Sciatic nerve (tissue), 2 donors: ENCODE results near the gene ANP32B. TPM values are rescaled to one million over a fixed set of nuclear protein-coding genes. Genes with fewer than 3 reads are reported as not detected.
A peak's percentile ranks its signal among the peaks of the same experiment; 100 is the strongest.
"Not testable (repeated sequence)": the region's sequence is repeated elsewhere in the genome, so short reads cannot be mapped to it uniquely, and the experiment has no call there.

ENCODE experiments used
- ATAC-seq: fragments of 200-7000 bp; cut with Tn5 transposase; one replicate; pipeline ENCODE4 v1.9.1; 2020; ENCODE audit warnings: mild to moderate bottlenecking, moderate library complexity
- DNase-seq: peaks from one replicate; pipeline ENCODE4 v3.0.0-alpha.2; 2020; ENCODE audit warnings: low spot score
- intact Hi-C: fragments of 100-400 bp; cut with DNase I; formaldehyde crosslinking; loops from one replicate; pipeline ENCODE4 v1.14.2; 2022
- total RNA-seq: library from RNA; stranded (reverse); fragmentation: NEBNext Ultra II Directional; extraction: Animal tissue kit (Norgen Biotek cat#: 25700); gene quantifications from one replicate; pipeline ENCODE4 v1.2.1, GENCODE V29; 2021
- donor health status: DM: no; HTN: no; CAD: no.
- donor health status: DM: no; HTN: no; CAD: no.

ANP32B gene
- total RNA-seq, 1 donor from 2014 or later, result 145 TPM

DNA sequence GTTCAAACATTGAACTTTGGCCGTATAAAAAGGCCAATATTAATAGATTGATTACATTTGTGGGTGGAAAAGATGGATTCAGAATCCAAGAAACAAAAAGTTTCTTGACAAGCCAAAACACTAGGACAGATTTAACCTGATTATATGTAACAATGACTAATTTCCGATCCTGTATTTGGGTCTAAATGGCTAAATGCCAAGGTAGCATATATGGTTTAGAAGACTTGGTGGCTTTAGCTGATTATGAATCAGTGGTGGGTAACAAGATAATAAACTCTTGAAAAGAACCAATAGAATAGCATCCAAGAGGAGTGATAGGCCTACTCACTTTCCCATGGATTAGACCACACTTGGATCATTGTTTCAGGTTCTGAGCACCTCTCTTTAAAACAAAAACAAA, 21.8 kb upstream of the ANP32B start:
- intact Hi-C loops, result no loop called here
- ATAC-seq, result no peak
- no peak for DNase-seq

DNA sequence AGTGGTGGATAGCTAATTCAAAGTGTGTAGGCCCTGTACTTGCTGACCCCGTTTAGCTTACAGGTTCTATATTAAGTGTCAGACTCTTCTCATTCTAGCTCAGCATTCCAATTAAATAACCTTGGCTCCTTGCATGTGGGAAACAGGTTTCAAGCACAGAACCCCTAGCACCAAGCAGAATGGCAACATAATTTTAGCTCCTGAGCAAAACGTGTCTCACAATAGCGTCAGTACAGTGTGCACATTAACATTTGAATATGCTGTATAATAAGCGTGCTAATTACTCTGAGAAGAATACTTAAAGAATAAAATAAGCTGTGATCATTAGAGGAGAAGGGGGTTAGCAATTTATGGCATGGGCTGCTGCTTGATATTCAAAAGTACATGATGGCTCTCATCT, 21.0 kb upstream of the ANP32B start:
- no peak for DNase-seq
- no peak for ATAC-seq
- intact Hi-C loops, result no loop called here

DNA sequence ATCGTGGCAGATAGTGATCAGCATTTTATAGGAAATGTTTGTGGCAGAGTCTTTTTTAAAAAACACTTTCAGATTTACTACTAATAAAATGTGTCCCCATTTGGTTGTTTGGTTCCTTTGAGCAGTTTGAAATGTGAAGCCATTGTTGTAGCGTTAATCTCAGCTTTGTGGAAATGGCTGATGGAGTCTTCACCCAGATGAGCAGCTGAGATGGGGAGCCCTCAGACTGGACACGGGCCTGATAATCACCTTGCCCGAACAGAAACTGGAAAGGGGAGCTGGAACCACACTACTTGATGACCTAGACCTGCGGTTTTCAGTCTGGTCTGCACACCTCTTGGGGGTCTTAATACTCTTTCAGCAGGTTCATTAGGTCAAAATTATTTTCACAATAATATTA, 20.6 kb upstream of the ANP32B start:
- DNase-seq (no peak), ATAC-seq (no peak)
- intact Hi-C loops, result no loop called here

DNA sequence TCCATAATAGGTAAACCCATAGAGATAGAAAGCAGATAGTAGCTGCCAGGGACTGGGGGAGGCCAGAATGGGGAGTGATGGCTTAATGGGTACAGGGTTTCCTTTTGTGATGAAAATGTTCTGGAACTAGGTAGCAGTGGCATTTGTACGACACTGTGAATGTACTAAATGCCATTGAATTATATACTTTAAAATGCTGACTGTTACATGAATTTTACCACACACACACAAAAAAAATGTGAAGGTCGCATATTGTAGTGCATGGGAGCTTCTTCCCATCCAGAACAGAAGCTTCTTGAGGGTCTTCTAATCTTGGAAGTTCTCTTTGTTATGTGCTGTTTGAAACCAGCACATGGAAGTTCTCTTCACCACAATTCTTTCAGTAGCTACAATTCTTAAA, 19.9 kb upstream of the ANP32B start:
- intact Hi-C loops, result no loop called here
- no peak for ATAC-seq
- no peak for DNase-seq

DNA sequence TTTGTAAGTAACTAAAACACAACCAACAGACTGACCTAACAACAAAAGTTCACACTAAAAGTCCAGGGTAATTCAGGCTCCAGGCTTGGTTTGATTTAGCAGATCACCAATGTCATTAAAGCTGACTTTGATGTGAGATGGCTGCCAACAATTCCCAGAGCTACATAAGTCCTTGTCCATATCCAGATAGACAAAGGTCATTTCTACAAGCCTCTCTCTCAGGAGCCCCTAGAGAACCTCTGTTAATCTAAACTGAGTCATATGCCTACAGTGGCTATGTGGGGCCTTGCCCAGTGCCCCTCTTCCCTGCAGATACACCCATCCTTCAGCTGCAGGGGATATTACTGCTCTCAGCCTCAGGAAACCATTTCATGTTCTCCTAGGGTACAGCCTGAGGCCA, 18.2 kb upstream of the ANP32B start:
- no peak for ATAC-seq
- intact Hi-C loops, result no loop called here
- DNase-seq, result no peak

DNA sequence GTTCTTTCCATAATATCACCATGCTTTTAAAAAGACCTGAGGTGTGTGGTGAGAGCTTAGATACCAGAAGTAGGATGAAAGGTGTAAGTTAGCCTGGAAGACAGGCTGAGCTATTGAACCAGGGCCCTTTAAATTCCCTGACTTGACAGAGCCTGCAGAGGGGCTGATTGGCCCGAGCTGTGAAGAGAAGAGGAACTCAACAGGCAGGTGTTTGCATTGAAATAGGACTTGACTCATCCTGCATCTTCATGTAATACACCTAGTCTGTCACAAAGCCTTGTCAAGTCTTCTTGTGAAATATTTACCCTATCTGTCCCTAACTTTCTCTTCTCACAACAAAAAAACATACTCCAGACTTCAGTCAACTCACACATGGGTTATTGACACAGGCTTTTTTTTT, 16.6 kb upstream of the ANP32B start:
- intact Hi-C loops, result no loop called here
- no peak for DNase-seq
- ATAC-seq, result no peak

DNA sequence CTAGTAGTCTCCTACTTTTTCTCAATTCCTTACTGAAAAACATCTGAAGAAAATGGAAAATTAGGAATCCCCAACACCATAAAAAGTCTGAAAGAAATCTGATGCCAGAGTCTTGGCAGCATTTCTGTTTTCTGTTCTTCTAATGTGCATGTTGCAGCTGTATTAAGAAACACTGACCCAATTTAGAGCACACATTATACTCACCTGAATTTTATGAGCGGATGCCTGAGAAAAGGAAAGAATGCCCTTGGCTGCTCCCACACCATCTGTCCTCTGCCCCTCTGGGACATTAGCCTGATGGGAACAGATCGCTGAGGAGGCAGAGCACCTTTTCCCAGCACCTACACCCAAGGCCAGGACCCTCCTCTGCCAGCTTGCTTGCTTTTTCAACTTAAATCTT, 14.1 kb upstream of the ANP32B start:
- no peak for ATAC-seq
- DNase-seq, result no peak
- intact Hi-C loops, result no loop called here

DNA sequence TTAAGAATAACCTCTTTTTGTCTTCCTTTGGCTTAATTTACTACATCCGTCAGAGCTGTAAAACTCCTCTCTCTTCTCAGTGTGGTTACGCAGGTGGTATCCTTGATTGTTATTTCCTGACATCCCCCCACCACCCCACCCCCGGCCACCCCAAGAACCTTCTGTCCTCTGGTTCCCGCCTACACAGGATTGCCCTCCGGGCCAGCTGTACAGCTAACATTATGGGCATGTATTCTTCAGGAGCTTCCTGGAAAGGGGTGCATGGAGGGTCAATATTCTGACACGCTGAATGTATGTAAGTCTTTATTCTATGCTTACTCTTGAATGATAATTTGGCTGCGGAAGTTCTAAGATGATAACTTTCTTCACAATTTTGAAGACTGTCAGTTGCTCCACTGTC, 13.0 kb upstream of the ANP32B start:
- no peak for DNase-seq
- no peak for ATAC-seq
- intact Hi-C loops, result no loop called here

DNA sequence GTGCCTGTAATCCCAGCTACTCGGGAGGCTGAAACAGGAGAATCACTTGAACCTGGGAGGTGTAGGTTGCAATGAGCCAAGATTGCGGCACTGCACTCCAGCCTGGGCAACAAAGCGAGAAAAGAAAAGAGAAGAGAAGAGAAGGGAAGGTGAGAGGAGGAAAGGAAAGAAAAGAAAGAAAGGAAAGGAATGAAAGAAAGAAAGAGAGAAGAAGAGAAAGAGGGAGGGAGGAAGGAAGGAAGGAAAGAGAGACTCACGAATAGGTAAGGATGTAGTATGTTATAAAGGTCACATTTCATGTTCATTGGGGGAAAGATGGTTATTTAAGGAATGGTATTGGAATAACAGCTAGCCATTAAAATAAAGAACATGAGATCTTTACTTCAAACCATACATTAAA, 10.4 kb upstream of the ANP32B start:
- intact Hi-C loops, result no loop called here

DNA sequence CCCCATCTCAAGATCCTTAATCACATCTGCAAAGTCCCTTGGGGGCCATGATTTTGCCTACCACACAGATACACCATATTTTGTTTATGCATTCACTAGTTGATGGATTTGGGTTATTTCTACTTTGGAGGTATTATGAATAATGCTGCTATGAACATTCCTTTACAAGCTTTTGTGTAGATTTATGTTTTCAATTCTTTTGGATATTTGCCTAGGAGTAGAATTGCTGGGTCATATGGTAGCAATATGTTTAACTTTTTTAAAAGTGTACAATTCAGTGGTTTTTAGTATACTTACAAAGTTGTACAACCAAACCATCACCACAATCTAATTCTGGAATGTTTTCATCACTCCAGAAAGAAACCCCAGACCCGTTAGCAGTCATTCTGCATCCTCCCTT, 7.8 kb upstream of the ANP32B start:
- no peak for DNase-seq
- intact Hi-C loops, result no loop called here
- no peak for ATAC-seq

More for the DNA sequence above, 10.4 kb upstream of the ANP32B start:
- ATAC-seq (no peak), DNase-seq (no peak)

DNA sequence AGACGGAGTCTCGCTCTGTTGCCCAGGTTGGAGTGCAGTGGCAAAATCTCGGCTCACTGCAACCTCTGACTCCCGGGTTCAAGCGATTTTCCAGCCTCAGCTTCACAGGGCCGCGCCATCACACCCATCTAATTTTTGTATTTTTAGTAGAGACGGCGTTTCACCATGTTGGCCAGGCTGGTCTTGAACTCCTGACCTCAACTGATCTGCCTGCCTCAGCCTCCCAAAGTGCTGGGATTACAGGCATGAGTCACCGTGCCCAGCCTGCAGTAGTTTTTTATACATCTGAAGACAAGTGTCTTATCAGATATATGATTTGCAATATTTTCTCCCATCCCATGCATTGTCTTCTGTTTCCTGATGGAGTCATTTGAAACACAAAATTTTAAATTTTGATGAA, 6.5 kb upstream of the ANP32B start:
- not testable (repeated sequence) for ATAC-seq, DNase-seq

DNA sequence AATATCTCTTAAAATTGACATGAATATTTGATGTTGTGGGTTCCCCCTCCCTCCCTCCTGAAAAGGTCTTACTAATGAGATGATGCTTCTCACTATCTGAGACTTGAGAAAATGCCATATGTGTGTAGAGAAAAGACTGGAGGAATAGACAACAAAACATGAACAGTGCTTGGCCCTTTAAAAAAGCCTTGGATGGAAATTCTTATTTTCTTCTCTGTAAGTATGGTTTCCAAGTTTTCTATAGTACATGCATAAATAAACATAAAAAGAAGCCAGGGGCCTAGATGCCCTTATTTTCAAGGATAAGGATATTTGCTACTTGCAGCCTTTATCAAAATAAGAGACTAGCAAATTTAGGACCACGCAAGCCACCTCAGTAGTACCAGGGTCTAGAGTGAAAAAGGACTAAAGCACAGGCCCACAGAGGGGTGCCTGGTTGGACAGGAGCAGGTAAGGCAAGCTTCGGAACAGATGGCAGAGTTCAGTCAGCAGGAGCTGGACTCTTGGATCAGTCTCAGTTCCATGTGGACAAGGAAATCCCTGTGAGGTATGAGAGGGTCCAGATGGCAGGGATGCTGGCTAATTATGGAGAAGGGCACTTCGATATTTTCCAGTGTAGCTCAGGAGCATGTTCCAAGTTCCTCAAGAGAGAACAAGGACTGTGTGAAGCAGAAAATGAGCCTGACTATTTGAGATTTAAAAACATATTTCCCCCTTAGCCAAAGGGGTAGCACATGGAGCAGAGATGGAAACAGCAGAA, 4.6 kb upstream of the ANP32B start:
- intact Hi-C loops, result no loop called here

More for the DNA sequence above, 6.5 kb upstream of the ANP32B start:
- intact Hi-C loops, result not testable (repeated sequence)

DNA sequence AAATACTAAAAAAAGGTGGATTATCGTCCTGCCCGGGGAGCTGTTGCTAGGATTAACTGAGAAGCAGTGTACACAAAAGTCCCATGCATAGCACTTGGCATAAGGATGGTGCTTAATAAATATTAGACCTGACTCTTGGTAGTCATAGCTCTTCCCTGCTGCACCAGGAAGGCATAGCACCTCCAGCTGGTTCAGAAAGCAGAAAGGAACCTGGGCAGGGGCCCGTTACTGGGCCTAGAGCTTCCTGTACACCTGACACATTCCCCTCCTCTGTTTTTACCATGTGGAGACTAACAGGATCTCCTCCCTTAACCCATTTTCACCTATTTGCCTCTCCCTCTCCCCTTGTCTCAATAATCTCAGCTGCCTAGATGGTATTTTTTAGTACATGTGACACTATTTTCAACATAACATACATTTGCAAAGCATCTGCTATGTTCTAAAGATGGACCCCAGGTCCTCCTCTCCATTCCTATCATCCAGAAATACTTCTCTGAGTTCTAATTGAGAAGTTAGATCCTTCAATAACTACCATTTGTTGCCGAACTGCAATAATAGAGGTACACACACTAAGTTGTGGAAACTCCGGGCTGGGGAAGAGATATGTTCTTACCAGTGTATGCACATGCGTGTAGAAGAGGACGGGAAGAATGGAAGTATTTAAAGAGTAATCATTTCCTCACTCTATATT, 3.2 kb upstream of the ANP32B start:
- intact Hi-C loops, result loop anchor here (5.0 kb wide), 1 partner anchor 58 kb away; the partner anchor contains the start of gene TRMO
- ATAC-seq (no peak), DNase-seq (no peak)

More for the DNA sequence above, 4.6 kb upstream of the ANP32B start:
- DNase-seq (no peak), ATAC-seq (no peak)

DNA sequence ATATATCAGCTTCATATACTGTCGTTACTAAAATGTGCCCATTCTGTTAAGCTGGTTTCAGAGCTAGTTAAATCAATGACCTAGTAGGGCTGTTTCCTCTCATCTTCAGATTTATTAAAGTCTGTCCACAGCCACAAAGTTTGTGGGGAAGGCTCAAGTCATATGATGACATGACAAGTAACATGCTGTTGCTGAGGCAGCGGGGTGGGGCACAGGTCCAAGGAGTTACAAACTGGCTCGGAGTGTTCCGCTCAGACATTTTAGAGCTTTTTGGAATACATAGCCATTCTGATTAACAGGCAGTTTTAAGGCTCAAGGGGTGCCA, 2.7 kb upstream of the ANP32B start:
- ATAC-seq (no peak), DNase-seq (no peak)
- intact Hi-C loops, result loop anchor here (5.0 kb wide), 1 partner anchor 58 kb away; the partner anchor contains the start of gene TRMO

DNA sequence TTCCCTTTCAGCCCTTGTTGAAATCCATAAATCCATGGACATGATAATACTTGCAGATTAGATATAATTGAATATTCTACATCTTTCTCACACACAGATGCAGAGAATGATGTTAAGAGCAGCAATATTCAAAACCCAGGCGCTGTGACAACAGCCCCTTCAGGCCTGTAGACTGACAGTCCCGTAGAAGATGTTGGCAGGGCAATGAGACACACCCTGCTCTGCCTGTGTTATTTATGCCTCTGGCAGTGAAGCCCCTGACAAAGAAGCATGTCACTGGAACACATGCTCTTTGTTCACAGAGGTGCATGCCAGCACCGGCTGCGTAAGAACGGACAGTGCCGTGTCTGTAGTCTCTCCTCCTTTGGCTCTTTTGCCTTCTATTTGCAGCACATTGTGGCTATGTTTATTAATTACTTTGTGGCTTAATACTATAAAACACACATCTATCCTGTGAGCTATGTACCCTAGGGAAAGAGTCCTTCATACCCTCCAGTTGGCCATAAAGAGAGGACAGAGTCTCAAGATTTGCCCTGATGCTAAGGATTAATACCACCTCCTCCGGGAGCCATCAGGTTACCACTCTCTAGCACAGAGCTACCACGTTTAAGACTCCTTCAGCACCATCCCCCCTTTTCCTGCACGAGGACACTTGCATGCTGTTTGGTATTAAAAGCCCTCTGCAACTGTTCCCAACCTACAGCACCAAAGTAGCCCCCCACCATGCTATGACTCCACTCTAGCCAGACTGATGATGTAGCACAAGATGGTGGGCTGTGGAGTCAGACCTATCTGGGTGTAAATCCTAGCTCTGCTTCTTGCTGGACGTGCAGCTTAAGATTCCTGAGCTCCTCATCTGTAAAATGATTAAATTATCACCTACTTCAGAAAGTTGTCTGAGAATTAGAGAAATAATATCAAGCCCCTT, 2.0 kb upstream of the ANP32B start:
- ATAC-seq (no peak), DNase-seq (no peak)
- intact Hi-C loops, result loop anchor here (5.0 kb wide), 1 partner anchor 59 kb away; the partner anchor contains the start of gene TRMO

DNA sequence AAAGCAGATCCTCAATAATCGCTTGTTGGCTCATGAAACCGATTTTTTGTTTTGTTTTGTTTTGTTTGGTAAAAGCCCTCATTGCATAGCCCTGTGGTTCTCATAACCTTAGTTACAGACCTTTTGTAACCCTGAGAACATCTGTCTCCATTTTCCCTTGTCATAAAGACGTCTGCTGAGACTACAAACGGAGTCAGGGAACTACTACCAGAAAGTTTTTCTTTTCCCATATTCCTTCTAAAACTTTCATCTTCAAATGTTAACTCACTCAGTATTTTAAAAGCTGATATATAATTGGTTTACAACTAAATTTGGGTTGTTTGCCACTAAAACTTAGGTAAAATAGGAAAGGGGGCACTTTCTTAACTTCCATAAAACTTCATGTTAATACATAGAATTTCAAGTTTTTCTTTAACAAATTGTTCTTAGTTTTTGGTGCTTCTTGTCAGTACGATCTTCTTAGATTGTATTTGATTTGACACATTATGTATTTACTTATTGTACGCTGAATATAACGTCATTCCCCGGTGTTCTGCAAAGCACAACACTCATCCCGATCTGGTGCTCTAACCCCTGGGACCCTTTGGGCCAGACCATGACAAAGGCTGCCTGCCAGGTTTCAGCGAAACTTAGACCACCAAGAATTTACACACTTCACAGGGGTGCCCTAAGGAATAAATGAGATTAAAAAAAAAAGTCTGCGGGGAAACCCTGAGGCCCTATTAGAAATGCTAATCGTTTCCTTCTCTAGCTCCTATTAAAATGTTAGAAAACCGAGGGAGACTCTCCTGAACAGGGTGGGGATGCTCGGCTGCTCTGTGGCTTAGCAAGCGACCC, 1.1 kb upstream of the ANP32B start:
- intact Hi-C loops, result loop anchor here (5.0 kb wide), 1 partner anchor 60 kb away; the partner anchor contains the start of gene TRMO
- DNase-seq (peak; percentile 59), ATAC-seq (peak; percentile 2)

DNA sequence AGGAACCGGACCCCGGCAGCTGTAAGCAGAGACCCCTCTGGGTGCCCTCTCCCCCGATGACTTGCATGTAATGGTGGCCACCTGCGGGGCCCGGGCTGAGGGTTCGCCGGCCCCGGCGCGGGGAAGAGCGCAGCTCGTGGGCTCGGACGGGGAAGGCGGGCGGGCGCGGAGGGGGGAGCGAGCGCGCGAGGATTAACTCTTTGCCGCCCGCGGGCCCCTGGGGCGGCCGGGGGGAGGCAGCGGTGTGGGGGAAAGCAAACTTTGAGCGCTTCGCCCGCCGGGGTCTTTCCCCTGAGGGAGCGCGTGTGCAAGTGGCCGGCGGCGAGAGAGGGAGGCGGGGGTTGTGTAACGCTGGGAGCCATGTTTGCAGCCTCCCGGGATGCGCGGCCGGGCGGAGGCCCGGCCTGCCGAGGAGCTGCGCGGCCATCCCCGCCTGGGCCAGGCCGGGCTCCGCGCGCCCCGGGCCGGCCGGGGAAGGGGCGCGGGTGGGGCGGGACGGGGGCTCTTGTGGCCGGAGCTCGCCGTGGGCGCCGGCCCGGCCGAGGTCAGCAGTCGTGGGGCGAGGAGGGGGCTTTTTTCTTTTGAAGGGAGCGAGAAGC, 547 bp downstream of the ANP32B start:
- ATAC-seq, result peak; percentile 40
- intact Hi-C loops, result loop anchor here (5.0 kb wide), 1 partner anchor 61 kb away; the partner anchor contains the start of gene TRMO
- peak; percentile 77 for DNase-seq
